HG03097 (cell line): Measurements from ENCODE around the gene PTPRC.
A peak's percentile ranks its signal among the peaks of the same experiment; 100 is the strongest.

Experiments used
- ATAC-seq: cut with Tn5 transposase; IDR thresholded peaks from one replicate; pipeline ENCODE4 v1.9.1; 2021; ENCODE audit not compliant: unreplicated experiment, low FRiP score

PTPRC gene

DNA sequence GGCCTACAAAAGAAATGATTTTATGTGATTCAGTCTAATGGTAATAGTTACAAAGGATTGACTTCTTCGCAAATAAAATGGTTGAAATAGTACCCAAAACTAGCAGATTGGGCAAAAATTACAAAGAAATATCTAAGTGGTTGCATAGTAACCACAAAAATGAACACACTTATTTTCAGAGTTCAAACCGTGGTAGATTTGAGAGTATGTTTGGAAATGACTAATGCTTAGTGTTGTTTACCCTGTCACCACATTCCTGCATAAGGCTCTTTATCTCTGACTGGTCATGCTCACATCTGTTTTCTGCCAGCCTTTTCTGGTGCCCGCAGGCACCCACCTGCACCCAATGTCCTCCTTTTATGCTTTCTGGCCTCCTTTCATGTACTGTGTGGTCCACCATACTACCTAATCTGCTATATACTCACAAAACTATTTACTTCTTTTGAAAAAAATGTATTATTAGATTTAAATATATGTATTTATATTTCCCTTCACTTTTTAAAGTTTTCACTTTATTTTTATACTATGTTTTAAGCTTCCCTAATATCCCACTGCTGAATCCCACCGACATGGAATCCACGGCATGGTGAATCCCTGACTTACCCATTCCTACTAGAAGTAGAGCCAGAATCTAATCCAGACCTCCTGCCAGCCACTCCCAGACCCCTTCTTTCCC is 30.3 kb downstream of the PTPRC start:
- peak; percentile 81 for ATAC-seq

DNA sequence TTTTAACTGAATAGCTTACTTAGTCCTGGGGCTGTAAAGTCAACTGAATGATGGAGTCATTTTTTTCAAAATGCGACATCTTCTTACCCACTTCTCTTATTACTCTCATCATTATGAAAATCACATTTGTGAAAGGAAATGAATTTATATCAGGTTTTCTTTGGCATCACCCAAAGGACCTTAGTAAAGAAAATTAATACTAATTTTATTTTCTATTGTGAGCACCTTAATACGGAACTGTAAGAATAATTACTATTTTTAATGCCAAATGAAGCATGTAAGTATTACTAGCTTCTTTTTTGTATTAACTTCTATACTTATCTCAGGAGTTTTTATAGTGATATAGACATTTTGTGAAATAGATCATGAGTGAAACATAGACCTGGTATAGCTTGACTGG is 30.9 kb downstream of the PTPRC start:
- no peak for ATAC-seq

DNA sequence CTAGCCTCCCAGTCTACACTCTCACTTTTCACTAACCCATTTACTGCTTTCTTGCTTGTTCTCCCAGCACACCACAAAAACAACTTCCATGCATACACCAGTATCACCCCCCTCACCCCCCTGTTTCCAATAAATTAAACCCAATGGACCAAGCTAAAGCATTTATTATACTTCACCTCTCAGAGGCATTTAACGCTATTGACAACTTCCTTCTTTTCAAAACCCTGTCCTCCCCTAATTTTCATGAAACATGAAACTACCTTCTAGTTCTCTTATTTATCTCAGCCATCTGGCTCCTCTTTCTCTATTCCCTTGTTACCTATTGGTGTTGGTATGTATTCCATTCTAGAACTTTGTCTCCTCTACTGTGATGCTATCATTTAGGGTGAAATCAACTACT is 32.3 kb downstream of the PTPRC start:
- no peak for ATAC-seq

DNA sequence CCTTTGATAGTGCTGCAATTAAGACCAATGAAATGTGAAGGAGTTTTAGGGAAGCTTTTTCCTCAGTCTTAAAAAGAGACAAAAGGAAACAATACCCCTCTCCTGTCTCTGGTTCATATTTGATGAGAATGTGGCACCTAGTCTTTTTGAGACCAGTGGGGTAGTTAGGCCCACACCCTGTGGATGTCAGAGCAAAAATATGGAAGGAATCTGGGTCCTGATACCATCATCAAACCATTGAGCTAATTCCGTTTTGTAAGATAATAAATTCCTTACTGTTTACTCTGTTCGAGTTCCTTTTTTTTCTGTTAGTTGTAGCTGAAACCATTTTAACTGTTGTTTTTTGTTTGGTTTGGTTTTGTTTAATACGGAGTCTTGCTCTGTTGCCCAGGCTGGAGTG is 33.3 kb downstream of the PTPRC start:
- no peak for ATAC-seq

DNA sequence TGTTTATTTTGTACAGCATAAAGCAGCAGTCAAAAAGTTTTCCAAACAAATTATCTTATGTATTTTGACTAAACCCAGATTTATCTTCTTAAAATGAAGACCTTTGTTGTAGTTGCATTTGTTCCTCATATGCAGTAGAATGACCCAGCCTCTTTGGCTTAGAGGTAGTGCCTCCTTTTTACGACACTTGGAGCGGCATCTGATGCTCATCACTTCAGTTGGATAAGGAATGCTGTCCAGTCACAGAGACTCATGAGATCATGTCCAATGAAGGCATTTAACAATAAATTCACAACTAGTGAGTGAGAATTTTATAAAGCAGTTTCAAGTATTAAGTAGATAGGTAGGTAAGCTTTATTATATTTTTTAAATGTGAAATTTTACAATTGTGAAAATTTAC is 35.2 kb downstream of the PTPRC start:
- no peak for ATAC-seq

DNA sequence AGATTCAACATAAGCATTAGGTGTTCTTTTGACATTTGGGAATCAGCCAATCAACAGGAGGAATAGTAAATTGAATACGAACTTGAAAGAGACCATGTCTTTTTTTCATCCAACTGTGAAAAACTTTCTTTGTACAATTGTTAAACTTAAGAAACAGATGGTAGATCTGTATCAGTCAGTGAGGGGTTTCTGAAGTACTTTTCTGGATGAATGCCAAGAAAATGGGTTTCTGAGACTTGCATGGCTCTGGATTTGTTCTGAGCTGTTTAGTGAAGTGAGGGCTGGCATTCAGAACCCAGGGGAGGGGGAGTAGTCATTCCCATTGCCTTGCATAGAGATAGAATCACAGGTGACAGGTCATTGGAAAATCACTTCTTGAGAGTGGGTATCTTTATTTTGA is 37.4 kb downstream of the PTPRC start:
- ATAC-seq: no peak

DNA sequence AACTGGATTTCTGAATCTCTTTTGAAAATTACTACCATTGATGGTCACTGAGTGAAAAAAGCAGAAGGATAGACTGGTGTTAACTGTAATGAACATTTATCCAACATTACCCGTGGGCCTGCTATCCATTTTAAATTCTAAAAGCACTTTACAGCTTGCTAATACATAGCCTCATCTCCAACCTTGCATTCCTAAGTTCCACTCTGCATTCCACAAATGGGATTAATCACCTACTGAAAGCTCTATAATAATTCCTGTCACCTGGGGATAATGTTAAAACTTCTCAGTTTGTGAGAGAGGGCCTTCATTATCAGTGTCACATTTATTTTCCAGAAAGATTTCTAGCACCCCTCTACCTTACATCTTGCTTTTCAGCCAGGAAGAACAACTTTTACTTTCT is 38.2 kb downstream of the PTPRC start:
- ATAC-seq: no peak

DNA sequence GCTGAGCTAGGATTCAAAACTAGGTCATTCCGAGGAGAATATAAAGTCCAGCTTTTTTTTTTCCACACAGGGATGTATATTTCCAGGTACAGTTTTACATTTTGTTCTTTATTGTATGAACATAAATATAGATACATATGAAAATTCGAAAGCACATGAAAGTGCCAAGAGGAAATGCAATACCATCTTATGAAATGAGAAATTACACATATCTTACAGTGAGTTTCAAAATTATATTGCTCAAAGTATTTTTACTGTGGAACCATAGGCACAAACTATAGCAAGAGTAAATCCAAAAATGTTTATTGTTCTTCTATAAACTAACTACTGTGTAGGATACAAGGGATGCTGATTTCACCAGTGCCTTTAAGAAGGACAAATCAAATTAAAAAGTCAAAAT is 39.0 kb downstream of the PTPRC start:
- no peak for ATAC-seq

DNA sequence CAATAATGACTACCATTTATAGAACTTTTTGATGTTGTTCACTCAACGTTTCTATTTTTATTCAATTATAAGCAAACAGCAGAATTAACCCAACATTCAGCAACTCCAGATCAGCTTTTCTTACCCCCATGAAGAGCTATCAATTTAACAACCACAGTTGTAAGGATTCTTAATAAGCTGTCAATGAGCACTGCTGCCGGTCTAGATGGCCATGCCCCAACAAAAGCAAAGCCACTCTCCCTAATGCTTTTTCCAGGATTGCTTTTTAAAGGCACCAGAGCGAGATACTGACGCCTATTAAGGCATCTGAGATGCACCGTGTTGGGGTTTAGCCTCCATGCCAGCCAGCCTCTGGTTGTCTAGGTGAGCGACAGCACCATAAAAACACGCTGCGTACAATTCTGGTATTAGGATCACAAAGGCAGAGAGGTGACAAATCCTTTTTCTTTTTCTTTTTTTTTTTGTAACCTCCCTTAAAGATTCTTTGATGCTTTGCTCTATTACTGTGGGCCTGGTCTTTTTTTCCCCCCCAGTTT is 39.5 kb downstream of the PTPRC start:
- ATAC-seq: no peak

DNA sequence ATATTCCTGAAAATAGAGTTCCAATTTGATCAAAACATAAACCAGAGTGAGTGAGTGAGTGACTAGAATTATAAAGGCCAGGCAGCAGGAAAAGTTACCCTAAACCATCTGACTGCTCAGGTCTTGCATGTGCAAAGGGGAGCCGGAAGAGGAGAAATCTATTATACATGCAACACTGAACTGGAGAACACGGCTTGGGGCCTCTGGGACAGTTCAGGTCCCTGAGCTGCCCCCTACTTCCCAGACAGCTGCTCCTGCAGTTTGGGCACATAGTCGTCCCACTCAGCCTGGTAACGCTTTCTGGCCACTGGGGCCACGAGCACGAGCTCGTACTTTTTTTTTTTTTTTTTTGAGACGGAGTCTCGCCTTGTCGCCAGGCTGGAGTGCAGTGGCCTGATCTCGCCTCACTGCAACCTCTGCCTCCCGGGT is 40.1 kb downstream of the PTPRC start:
- ATAC-seq: no peak

DNA sequence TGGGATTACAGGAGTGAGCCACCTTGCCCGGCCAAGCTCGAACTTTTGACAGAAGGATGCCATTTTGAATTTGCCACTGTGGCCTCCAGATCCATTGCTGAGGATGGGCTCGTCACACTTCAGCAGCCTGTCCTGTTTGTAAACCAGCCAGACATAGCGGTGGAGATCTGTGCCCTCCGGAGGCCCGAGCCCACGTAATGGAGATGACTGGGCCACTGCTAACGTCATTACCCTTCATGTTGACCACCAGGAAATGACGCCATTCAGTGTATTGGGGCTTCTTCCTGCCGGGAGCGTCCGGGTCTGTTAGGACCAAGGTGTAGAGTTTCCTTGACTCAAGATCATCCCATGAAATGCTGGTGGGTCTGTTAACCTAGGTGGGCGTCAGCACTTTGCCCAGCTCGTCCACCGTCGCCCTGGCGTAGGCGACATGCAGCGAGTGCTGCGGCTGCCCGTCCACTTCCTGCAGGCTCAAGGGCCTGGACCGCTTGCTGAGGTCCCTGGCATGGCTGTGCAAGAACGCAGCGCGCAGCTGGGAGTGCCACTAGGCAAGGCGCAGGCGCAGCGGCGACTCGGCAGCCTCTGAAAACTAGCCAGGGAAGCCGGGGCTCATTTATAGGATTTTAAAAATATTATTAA is 40.8 kb downstream of the PTPRC start:
- ATAC-seq: no peak

DNA sequence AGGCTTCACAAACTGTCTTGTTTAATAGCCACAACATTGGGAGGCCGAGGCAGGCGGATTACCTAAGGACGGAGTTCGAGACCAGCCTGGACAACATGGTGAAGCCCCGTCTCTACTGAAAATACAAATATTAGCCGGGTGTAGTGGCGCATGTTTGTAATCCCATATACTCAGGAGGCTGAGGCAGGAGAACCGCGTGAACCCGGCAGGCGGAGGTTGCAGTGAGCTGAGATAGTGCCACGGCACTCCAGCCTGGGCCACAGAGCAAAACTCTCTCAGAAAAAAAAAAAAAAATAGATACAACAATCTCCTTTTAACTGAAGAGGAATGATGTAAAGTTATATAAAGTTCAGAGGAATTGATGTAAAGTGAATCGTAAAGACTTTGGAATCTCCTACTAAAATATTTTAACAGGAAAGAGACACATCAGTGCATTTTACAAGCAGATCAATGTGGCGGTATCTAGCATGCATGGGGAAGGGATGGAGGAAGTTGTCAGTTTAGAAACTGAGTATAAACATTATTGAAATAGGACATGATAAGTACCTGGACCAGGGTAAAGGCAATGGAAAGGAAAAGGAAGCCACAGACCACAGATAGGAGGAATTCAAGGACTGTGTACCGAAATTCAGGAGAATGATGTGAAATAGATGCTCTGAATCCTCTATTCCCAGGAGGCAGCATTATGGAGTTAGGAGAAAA is 41.5 kb downstream of the PTPRC start:
- no peak for ATAC-seq

DNA sequence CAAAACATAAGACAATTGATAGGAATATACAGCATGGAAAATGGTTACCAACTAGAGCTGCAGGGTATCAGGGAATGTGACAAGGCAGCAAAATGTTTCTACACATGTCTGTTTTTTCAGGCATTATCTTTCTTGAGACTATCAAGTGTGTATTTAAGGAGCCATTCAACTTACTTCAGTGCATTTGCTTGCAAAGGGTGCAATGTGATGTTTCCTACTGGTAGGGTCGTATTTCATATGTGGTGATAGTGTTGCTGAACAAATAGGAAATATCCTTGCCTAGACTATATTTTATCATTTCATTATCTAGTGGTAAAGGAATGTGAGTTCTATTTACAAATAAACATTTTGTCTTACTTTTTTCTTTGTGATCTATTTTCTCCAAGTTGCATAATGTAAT is 42.4 kb downstream of the PTPRC start:
- no peak for ATAC-seq

DNA sequence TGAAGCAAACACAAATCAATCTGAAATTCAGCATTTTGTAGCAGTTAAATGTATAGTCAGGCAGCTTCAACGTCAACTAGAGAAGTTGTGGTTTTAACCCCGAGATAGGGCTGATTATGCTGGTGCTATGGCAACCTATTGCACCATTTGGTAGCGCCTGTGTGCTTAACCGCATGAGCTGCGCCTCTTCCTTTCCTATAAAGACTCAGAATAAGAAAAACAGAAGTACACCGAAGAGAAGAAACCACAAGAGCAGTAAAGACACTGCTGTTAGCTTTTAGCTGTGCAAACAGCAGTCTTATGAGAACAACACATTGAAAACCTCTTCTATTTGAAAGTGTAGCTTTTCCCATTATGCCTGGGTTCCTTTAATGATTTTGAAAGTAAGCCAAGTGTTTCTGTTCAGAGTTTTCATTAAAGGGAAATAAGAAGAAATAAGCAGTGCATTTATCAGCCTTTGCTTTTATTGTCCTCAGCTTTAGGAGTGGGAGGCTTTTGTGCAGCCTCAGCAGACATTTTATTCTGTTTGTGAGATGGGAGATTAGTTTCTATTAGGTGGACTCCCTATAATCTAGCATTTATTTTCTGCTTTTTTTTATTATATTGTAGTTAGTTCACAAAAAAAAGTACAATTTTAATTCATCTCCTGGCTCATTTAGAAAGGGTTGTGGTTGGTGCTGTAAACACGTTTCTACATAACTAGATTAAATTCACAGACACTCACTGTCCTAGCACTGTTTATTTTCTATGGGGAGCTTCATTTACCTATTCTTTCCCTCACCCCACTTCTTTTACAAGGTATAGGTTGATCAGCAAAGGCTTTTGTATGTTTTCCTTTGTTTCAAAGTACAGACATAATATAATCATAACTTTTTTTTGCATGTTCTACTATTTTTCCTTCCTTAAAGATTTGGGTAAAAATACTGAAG is 43.3 kb downstream of the PTPRC start:
- peak; percentile 97 for ATAC-seq

DNA sequence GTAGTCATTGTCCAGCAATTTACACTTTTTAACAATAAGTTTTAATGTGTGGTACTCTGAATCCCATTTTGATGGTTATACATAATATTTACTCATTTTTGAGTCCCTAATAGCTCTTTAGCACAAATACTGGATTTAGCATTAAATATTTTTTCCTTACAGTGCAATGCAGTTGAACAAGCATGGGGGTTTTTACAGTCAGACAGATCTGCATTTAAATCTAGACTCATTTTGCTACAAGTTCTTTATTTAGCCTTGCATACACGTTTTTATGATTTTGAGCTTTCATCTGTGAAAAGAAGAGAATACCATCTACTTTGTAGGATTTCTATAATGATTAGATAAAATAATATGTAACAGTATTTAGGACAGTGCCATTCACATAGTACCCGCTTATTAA is 44.0 kb downstream of the PTPRC start:
- no peak for ATAC-seq

DNA sequence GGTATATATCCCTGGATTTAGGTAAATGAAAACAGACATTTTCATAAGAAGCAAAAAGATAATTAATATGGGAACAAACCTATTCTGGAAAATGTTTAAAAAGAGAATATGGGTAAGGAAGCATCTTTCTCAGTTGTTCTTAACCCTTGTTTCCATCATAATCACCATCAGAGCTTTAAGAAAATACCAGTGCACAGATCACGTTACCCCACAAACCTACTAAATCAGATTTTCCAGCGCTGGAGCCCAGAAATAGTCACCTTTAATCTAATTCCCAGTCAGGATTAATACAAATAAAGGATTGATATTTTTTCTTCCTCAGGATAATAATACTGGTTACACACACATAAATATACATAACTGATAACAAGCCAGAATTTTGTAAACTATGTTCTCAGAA is 44.6 kb downstream of the PTPRC start:
- no peak for ATAC-seq

DNA sequence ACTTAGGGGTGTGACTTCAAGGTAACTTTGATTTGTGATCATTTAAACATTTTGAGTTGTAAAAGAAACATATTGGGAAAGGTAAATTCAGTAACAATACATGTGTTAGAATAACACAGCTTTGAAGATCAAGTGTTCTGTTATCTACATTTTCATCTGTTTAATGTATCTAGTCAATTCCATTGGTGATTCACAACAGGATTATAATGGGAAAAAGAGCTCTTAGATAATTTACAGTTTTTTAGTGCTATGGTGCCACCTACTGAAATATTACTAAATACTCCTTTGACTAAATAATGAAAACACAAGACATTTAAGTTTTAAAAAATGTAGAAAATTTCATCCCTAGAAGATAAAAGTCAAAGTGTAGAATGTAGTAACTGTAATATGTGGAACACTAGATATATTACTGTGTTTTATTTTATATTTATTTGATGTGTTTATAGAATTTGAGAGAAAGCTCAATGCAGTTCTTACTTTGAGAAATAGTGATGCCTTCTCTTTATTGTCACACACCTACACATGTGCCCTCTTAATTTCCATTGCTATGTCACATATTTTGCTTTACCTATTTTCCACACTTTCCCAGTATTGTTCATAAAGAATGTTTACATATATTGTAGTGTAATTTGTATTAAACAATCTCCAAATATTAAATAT is 47.4 kb downstream of the PTPRC start:
- ATAC-seq: no peak

DNA sequence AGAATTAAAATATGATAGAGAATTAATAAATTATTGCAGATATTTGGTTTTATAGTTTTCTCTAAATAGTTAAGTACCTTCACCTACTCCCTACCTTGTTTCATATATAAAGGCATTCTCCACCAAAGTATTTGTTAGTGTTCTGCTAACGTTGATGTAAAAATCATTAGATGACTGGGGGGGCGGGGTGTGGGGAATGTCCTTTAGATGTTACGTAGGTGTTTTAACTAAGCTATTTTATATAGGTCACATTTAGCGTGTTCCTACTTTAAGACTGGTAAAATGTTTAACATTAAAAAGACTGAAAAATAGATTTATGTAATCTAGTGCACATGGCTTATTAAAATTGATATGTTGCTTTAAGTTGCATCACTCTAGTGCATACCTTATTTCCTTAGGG is 48.6 kb downstream of the PTPRC start:
- ATAC-seq: no peak

DNA sequence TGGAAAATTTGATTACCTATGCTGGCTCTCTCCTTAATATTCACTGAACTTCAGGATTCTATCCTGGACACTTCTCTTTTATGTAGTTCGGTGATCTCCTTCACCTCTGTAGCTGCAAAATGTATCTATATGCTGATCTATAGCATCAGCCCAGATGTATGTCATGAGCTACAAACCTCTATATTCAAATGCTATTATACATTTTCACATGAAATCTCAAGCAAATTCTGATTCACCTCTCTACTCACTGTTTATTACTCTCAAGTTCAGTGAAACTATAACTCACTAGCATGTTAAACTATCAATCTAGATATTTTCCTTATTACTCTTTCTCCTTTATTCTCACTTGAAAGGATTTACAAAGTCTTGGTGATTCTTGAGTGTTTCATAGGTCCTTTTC is 52.2 kb downstream of the PTPRC start:
- ATAC-seq: no peak

DNA sequence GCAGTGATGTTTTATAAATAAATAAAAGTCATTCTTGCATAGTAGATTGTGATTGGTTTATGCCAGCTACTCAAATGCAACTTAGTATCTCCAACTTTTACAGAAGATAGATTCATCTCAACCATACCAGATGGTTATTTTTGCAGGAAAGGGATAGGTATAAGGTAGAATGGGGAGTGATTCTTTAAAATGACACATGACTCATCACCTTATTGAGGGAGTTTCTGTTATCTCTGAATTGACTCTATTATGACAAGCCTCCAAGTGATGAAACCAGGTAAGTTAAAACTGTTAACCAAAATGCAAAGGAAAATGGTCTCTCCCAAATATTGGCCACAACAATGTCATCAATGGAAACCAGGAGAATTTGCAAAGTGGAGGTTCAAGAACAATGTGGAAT is 54.5 kb downstream of the PTPRC start:
- ATAC-seq: no peak
